GM12878 (cell line): ENCODE measurements around the gene EIF4H. TPM values are rescaled to one million over a fixed set of nuclear protein-coding genes. Genes with fewer than 3 reads are reported as not detected.

Experiments
- ATAC-seq: fragments of 200-7000 bp; cut with Tn5 transposase; 3 replicates; pipeline ENCODE4 v1.9.1; 2020; ENCODE audit warnings: mild to moderate bottlenecking, moderate library complexity
- BruUV-seq: library from RNA; stranded (reverse); fragments of 400-500 nt; replicated peaks from 2 replicates; lab custom pipeline; 2021; lab: Mats Ljungman, UMichigan
- CTCF ChIA-PET: fragments of 300-600 bp; sonication (Branson Sonifier 250); formaldehyde crosslinking; extraction: SDS; loops from one replicate; lab custom pipeline; 2021; ENCODE audit warnings: inconsistent platforms; lab: Yijun Ruan, JAX
- POLR2A ChIA-PET: fragments of 350-600 bp; formaldehyde crosslinking; extraction: SDS; loops from one replicate; lab custom pipeline; 2021; ENCODE audit warnings: inconsistent platforms; lab: Charles Lee
- RAD21 ChIA-PET: fragments of 300-600 bp; sonication (Branson Sonifier 250); formaldehyde crosslinking; loops from one replicate; lab custom pipeline; 2023; ENCODE audit warnings: antibody characterized with exemption; ENCODE audit not compliant: unreplicated experiment; lab: Charles Lee
- SMC1A ChIA-PET: fragments of 300-600 bp; sonication (Branson Sonifier 250); formaldehyde crosslinking; loops from one replicate; lab custom pipeline; 2023; ENCODE audit not compliant: unreplicated experiment, uncharacterized antibody; lab: Charles Lee
- DNase-seq: peaks from one replicate; pipeline ENCODE4 v3.0.0-alpha.2; 2011; ENCODE audit warnings: low read depth, low spot score
- FAIRE-seq: peaks from 3 replicates; lab custom pipeline; 2011; peaks lifted over from hg19 to GRCh38; lab: Jason Lieb, UNC
- H2AFZ ChIP-seq: 2 replicates; pipeline ENCODE4 v1.6.0; 2011; ENCODE audit warnings: low read depth, low read length, control low read depth; ENCODE audit not compliant: control insufficient read depth
- H3K27ac ChIP-seq: 2 replicates; pipeline ENCODE4 v1.5.1; 2011; ENCODE audit warnings: control low read depth; ENCODE audit not compliant: control insufficient read depth, insufficient read depth
- H3K27me3 ChIP-seq, 2 experiments: replicated peaks in 1 of 2; 2 replicates each; pipeline versions ENCODE4 v1.6.0 to v1.6.1; 2011; ENCODE audit warnings: low read length in 1 of 2; ENCODE audit not compliant: control insufficient read depth in 2 of 2, insufficient read depth in 2 of 2
- H3K36me3 ChIP-seq, 2 experiments: 2 replicates each; pipeline ENCODE4 v1.5.1; 2011; ENCODE audit warnings: low read length in 1 of 2; ENCODE audit not compliant: control insufficient read depth in 2 of 2, insufficient read depth in 2 of 2
- H3K4me1 ChIP-seq: 2 replicates; pipeline ENCODE4 v1.6.1; 2011; ENCODE audit warnings: mild to moderate bottlenecking, low read length, moderate library complexity, mixed read lengths; ENCODE audit not compliant: control insufficient read depth, insufficient read depth
- H3K4me2 ChIP-seq: 2 replicates; pipeline ENCODE4 v1.6.0; 2011; ENCODE audit warnings: control low read depth; ENCODE audit not compliant: control insufficient read depth, insufficient read depth
- H3K4me3 ChIP-seq: fragments of 200-600 bp; sonication (generic); 2 replicates; pipeline ENCODE4 v1.5.1; 2016
- H3K79me2 ChIP-seq: 2 replicates; pipeline ENCODE4 v1.6.0; 2011; ENCODE audit warnings: low read length; ENCODE audit not compliant: control insufficient read depth, insufficient read depth
- H3K9ac ChIP-seq: 2 replicates; pipeline ENCODE4 v1.8.0; 2011; ENCODE audit warnings: low read length, control low read depth, mixed read lengths; ENCODE audit not compliant: control insufficient read depth, insufficient read depth
- H3K9me3 ChIP-seq: replicated peaks from 3 replicates; pipeline ENCODE4 v1.5.1; 2011; ENCODE audit warnings: mild to moderate bottlenecking, low read length; ENCODE audit not compliant: control insufficient read depth, insufficient read depth
- H4K20me1 ChIP-seq: 2 replicates; pipeline ENCODE4 v1.6.0; 2011; ENCODE audit not compliant: control insufficient read depth, insufficient read depth
- BCL11A ChIP-seq: IDR thresholded peaks from 2 replicates; pipeline ENCODE4 v1.6.1; 2011; ENCODE audit warnings: low read depth, low read length
- BCLAF1 ChIP-seq: fragments of 450-650 bp; IDR thresholded peaks from 2 replicates; pipeline ENCODE4 v1.6.1; 2017; ENCODE audit warnings: antibody characterized with exemption, mild to moderate bottlenecking, moderate library complexity
- BHLHE40 ChIP-seq, 2 experiments: fragments of 450-650 bp in 1 of 2; IDR thresholded peaks; 2 replicates each; pipeline ENCODE4 v1.6.1; 2011 to 2017; ENCODE audit warnings: low read depth in 2 of 2, borderline replicate concordance in 1 of 2, improper control_type of control experiment in 1 of 2, low read length in 1 of 2, mild to moderate bottlenecking in 1 of 2
- CHD1 ChIP-seq: IDR thresholded peaks from 2 replicates; pipeline ENCODE4 v1.6.1; 2012; ENCODE audit warnings: low read depth, low read length, improper control_type of control experiment
- EGR1 ChIP-seq, 2 experiments: IDR thresholded peaks; 1 replicate in 1 of 2; 2 replicates in 1 of 2; pipeline ENCODE4 v1.6.1; 2011 to 2012; ENCODE audit warnings: low read depth in 2 of 2, low read length in 2 of 2, borderline replicate concordance in 1 of 2, mild to moderate bottlenecking in 1 of 2, moderate library complexity in 1 of 2
- HDAC2 ChIP-seq: fragments of 200-600 bp; sonication (generic); IDR thresholded peaks from 2 replicates; pipeline ENCODE4 v1.6.1; 2017
- IKZF1 ChIP-seq: fragments of 450-650 bp; conservative IDR thresholded peaks from 2 replicates; pipeline ENCODE4 v1.6.1; 2017; ENCODE audit warnings: antibody characterized with exemption, mild to moderate bottlenecking
- IRF3 ChIP-seq: fragments of 450-650 bp; IDR thresholded peaks from 2 replicates; pipeline ENCODE4 v1.6.1; 2014; ENCODE audit warnings: mild to moderate bottlenecking
- LARP7 ChIP-seq: fragments of 450-650 bp; IDR thresholded peaks from 2 replicates; pipeline ENCODE4 v1.6.1; 2017; ENCODE audit warnings: mild to moderate bottlenecking
- MLLT1 ChIP-seq: fragments of 450-650 bp; IDR thresholded peaks from 2 replicates; pipeline ENCODE4 v1.6.1; 2016; ENCODE audit warnings: mild to moderate bottlenecking
- NFYB ChIP-seq: IDR thresholded peaks from 2 replicates; pipeline ENCODE4 v1.6.1; 2011; ENCODE audit warnings: low read depth, mild to moderate bottlenecking, low read length, improper control_type of control experiment, moderate library complexity; ENCODE audit not compliant: insufficient read depth
- RAD21 ChIP-seq: IDR thresholded peaks from 2 replicates; pipeline ENCODE4 v1.6.1; 2011; ENCODE audit warnings: mild to moderate bottlenecking, low read depth, low read length, moderate library complexity; ENCODE audit not compliant: insufficient read depth
- SP1 ChIP-seq: IDR thresholded peaks from one replicate; pipeline ENCODE4 v1.6.1; 2011; ENCODE audit warnings: low read depth, low read length
- SRF ChIP-seq, 2 experiments: IDR thresholded peaks; 2 replicates each; pipeline ENCODE4 v1.6.1; 2011; ENCODE audit warnings: low read depth in 2 of 2, low read length in 2 of 2, mild to moderate bottlenecking in 1 of 2, moderate library complexity in 1 of 2
- STAT1 ChIP-seq: fragments of 450-650 bp; conservative IDR thresholded peaks from 2 replicates; pipeline ENCODE4 v1.6.1; 2014; ENCODE audit warnings: antibody characterized with exemption, mild to moderate bottlenecking
- STAT3 ChIP-seq: IDR thresholded peaks from 2 replicates; pipeline ENCODE4 v1.6.1; 2011; ENCODE audit warnings: low read depth, low read length, improper control_type of control experiment
- SUZ12 ChIP-seq: fragments of 200-600 bp; sonication (generic); IDR thresholded peaks from one replicate; pipeline ENCODE4 v1.6.1; 2018; ENCODE audit warnings: antibody characterized with exemption, mild to moderate bottlenecking; ENCODE audit not compliant: unreplicated experiment
- TCF7 ChIP-seq: IDR thresholded peaks from 2 replicates; pipeline ENCODE4 v1.6.1; 2014; ENCODE audit warnings: antibody characterized with exemption, borderline replicate concordance
- ZBED1 ChIP-seq: IDR thresholded peaks from 2 replicates; pipeline ENCODE4 v1.6.1; 2016; ENCODE audit warnings: borderline replicate concordance
- ZNF24 ChIP-seq: fragments of 450-650 bp; IDR thresholded peaks from 2 replicates; pipeline ENCODE4 v1.6.1; 2017; ENCODE audit warnings: antibody characterized with exemption, mild to moderate bottlenecking
- WGBS: methylation state at CpG from one replicate; pipeline ENCODE4 v1.1.6; 2016; ENCODE audit warnings: low lambda C conversion rate; ENCODE audit not compliant: insufficient replicate concordance, insufficient coverage; ENCODE audit errors: missing lambda C conversion rate; 5-methylcytosine and 5-hydroxymethylcytosine counted together
- in situ Hi-C: fragments of 300-500 bp; cut with MboI; formaldehyde crosslinking; loops from 9 replicates; pipeline ENCODE4 v1.14.3; 2018; ENCODE audit warnings: mixed read lengths
- intact Hi-C: fragments of 100-400 bp; cut with micrococcal nuclease; formaldehyde crosslinking; loops from one replicate; pipeline ENCODE4 v1.14.2; 2022; ENCODE audit not compliant: unreplicated experiment
- polyA plus RNA-seq, 11 experiments: library from polyadenylated mRNA; depleted of rRNA in 4 of 11; unstranded in 6 of 11; stranded (reverse) in 5 of 11; fragments of >200 nt; fragmentation: Nextera tagmentation in 4 of 11; fragmentation: Illumina TruSeq in 1 of 11; extraction: Ambion mirVana in 4 of 11; extraction: Trizol in 1 of 11; gene quantifications; 1 replicate in 1 of 11; 2 replicates in 10 of 11; pipeline versions ENCODE4 v1.2.1 to v1.2.3, GENCODE V29; 2011 to 2016; ENCODE audit warnings: inconsistent platforms in 2 of 11, missing spikeins in 2 of 11, low read depth in 1 of 11
- total RNA-seq, 4 experiments: library from RNA; depleted of rRNA in 3 of 4; stranded (reverse); fragments of >200 nt in 3 of 4; fragmentation: Illumina TruSeq in 1 of 4; extraction: Trizol in 1 of 4; gene quantifications; 2 replicates each; pipeline versions ENCODE4 v1.2.1 to v1.2.3, GENCODE V29; 2013 to 2021

EIF4H gene
- total and polyA plus RNA-seq, 10 of the 15 experiments (the other 5 are each of a cell fraction or from before 2014, with no cell fraction given): 9.9 to 443 (median 258) TPM

GRCh38 chr7:74129887-74130286, 44.3 kb upstream of the EIF4H start:
- ATAC-seq: no peak
- no peak overlapping the region for H3K27ac ChIP-seq
- no peaks in the 10 kb centered on the region for H3K79me2 ChIP-seq
- no peak overlapping the region for H3K4me3 ChIP-seq
- no peaks in the 10 kb centered on the region for H3K27me3 ChIP-seq
- POLR2A ChIA-PET: no interaction called here
- TF ChIP-seq HDAC2: no peak
- no peak for TF ChIP-seq BHLHE40 (IDR thresholded peaks at IDR 0.05; ENCODE audit: borderline replicate concordance in 1 of 2, low read depth in 2 of 2, low read length in 1 of 2)
- no peak for TF ChIP-seq STAT1
- TF ChIP-seq MLLT1: no peak
- TF ChIP-seq CHD1: no peak
- no peak for TF ChIP-seq SRF (IDR thresholded peaks at IDR 0.05; ENCODE audit: low read depth in 2 of 2, low read length in 2 of 2)
- no peak for TF ChIP-seq ZNF24
- TF ChIP-seq IRF3: no peak
- no peak for TF ChIP-seq SP1
- no peak for TF ChIP-seq EGR1 (IDR thresholded peaks at IDR 0.05; ENCODE audit: borderline replicate concordance in 1 of 2, low read depth in 2 of 2, low read length in 2 of 2)
- TF ChIP-seq STAT3: no peak
- no peak for TF ChIP-seq BCL11A
- no peak for TF ChIP-seq IKZF1
- no peak for TF ChIP-seq TCF7
- TF ChIP-seq BCLAF1: no peak
- no peak for TF ChIP-seq ZBED1
- TF ChIP-seq LARP7: no peak
- TF ChIP-seq SUZ12: no peak
- TF ChIP-seq NFYB: no peak
- TF ChIP-seq RAD21: no peak
- TF ChIP-seq, all 136 proteins: peak for 0
- SMC1A ChIA-PET: no interaction called here
- WGBS: 3% methylated on average over 2 of the region's 2 CpGs
- RAD21 ChIA-PET: interaction anchor here (1.8 kb wide), 1 partner anchor 271 kb away, joined by 4 read pairs; no protein-coding TSS in a partner anchor
- CTCF ChIA-PET: no interaction called here
- H3K4me2 ChIP-seq: no peak overlapping the region
- H3K4me1 ChIP-seq: no peaks in the 10 kb centered on the region
- no peaks in the 10 kb centered on the region for H3K9me3 ChIP-seq
- no peaks in the 10 kb centered on the region for H3K36me3 ChIP-seq
- in situ Hi-C loops: no loop called here
- H4K20me1 ChIP-seq: no peaks in the 10 kb centered on the region
- no peak for FAIRE-seq
- no peak overlapping the region for H3K9ac ChIP-seq
- H2AFZ ChIP-seq: no peak overlapping the region
- no TSS peak for BruUV-seq
- intact Hi-C loops: loop anchor here (10.0 kb wide), 1 partner anchor 65 kb away; no protein-coding TSS in a partner anchor
- DNase-seq: no peak
